ENCODE measurements around the gene RNF125. TPM values are rescaled to one million over a fixed set of nuclear protein-coding genes. Genes with fewer than 3 reads are reported as not detected.

The RNF125 gene
- total and polyA plus RNA-seq, 9 of the 15 experiments (the other 6 are each of a cell fraction or from before 2014, with no cell fraction given): 0.01 to 0.29 (median 0.07) TPM; not detected in 1

GRCh38 chr18:32025744-32026143 is 7.1 kb downstream of the RNF125 start (continued):
- no peak for TF ChIP-seq THRB (CRISPR knock-in tag; conservative IDR thresholded peaks at IDR 0.05)
- no peak for TF ChIP-seq ZNF12 (CRISPR knock-in tag; IDR thresholded peaks at IDR 0.05)
- no peak for TF ChIP-seq SREBF1 (IDR thresholded peaks at IDR 0.05; ENCODE audit: borderline replicate concordance, low read depth, low read length)
- no peak for TF ChIP-seq FOXA3 (CRISPR knock-in tag; conservative IDR thresholded peaks at IDR 0.05 in 1 of 2, IDR thresholded peaks at IDR 0.05 in 1 of 2)
- TF ChIP-seq TRIM28 (IDR thresholded peaks at IDR 0.05): no peak
- TF ChIP-seq HCFC1 (IDR thresholded peaks at IDR 0.05; ENCODE audit: low read depth, low read length): no peak

DNA sequence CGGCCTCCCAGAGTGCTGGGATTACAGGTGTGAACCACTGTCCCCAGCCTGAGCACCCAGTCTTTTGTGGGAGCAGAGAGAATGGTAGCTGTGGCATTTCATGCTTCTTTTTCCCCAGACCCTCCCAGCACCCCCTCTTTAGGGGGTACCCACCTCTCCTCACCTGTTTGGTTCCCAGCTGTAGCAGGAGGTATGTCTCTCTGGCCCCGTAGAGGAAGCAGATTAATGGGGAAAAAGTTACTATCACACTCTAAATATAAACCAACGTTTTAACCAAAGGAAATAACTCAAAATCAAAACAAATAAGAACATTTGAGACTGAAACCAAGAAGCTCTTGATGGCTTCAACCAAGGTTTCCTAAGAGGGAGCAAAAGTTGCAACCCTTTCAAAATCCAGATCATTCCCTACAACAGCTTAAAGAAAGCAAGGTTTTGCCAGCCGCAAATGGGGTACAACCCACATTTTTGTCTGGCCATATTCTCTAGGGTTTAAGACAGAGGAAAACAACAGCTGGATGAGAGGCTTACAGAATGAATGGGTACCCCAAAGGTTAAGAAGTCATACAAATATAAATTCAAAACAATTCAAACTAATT is 8.0 kb downstream of the RNF125 start:
- intact Hi-C loops (cut with micrococcal nuclease): no loop called here
- Histone ChIP-seq H2AFZ (ENCODE audit: low read depth, low read length) (no peak overlapping the region), H4K20me1 (replicated peaks; ENCODE audit: control insufficient read depth, insufficient read depth, low read length) (no peaks in the 10 kb centered on the region), H3K9ac (ENCODE audit: insufficient read depth in 1 of 2, low read depth in 2 of 2, low read length in 2 of 2) (no peak overlapping the region), H3K9me3 (replicated peaks; ENCODE audit: control insufficient read depth, insufficient read depth, low read depth, low read length) (no peaks in the 10 kb centered on the region), H3K9me1 (ENCODE audit: control insufficient read depth, insufficient read depth, low read length) (no peaks in the 10 kb centered on the region), H3K27ac (ENCODE audit: extremely low read depth, low read depth, low read length) (no peak overlapping the region), H3K4me1 (replicated peaks in 1 of 2; ENCODE audit: control insufficient read depth in 2 of 2, insufficient read depth in 2 of 2, low read length in 2 of 2) (no peaks in the 10 kb centered on the region), H3K27me3 (ENCODE audit: control insufficient read depth in 2 of 2, insufficient read depth in 2 of 2, low read length in 2 of 2) (peaks cover 15 to 30% of the 10 kb centered on the region in 2 experiments; a peak in 3 of 5 replicates), H3K79me2 (ENCODE audit: control insufficient read depth, insufficient read depth, low read length) (no peaks in the 10 kb centered on the region), H3K4me3 (no peak overlapping the region), H3K4me2 (ENCODE audit: insufficient read depth, low read length) (no peak overlapping the region), H3K36me3 (ENCODE audit: control insufficient read depth, insufficient read depth, low read length) (no peaks in the 10 kb centered on the region)
- no peak; the same call in 2 of the 3 replicates for ATAC-seq
- WGBS (ENCODE audit: insufficient coverage, low coverage, missing lambda C conversion rate): 0% methylated on average over 4 of the region's 4 CpGs
- no TSS peak for BruUV-seq (replicated peaks)
- TF ChIP-seq CEBPZ (IDR thresholded peaks at IDR 0.05; ENCODE audit: borderline replicate concordance, low read depth, low read length) (no peak), CBX2 (IDR thresholded peaks at IDR 0.05; ENCODE audit: insufficient read depth, low read length, poor library complexity, severe bottlenecking) (peak; percentile 42)
- TF ChIP-seq, protein P1, sequence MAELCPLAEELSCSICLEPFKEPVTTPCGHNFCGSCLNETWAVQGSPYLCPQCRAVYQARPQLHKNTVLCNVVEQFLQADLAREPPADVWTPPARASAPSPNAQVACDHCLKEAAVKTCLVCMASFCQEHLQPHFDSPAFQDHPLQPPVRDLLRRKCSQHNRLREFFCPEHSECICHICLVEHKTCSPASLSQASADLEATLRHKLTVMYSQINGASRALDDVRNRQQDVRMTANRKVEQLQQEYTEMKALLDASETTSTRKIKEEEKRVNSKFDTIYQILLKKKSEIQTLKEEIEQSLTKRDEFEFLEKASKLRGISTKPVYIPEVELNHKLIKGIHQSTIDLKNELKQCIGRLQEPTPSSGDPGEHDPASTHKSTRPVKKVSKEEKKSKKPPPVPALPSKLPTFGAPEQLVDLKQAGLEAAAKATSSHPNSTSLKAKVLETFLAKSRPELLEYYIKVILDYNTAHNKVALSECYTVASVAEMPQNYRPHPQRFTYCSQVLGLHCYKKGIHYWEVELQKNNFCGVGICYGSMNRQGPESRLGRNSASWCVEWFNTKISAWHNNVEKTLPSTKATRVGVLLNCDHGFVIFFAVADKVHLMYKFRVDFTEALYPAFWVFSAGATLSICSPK (IDR thresholded peaks at IDR 0.05; ENCODE audit: borderline replicate concordance): no peak
- CTCF ChIA-PET (ENCODE audit: low intra/inter-chr PET ratio): no interaction called here
- no peak for DNase-seq (ENCODE audit: extremely low read depth in 1 of 4, low spot score in 3 of 4)
- FAIRE-seq: no peak
- POLR2A ChIA-PET: interaction anchor here (1.2 kb wide), 2 partner anchors 8 to 24 kb away, joined by 3 read pairs; partner anchors contain the start of gene RNF125
- in situ Hi-C loops (cut with MboI): no loop called here
